Heart right ventricle (tissue), 16 donors: Measurements from ENCODE around the gene CAPN9. TPM values are rescaled to one million over a fixed set of nuclear protein-coding genes. Genes with fewer than 3 reads are reported as not detected.
"Not testable (repeated sequence)": the region's sequence is repeated elsewhere in the genome, so short reads cannot be mapped to it uniquely, and the experiment has no call there.

Experiments used
- ATAC-seq, 8 donors: fragments of 200-7000 bp; cut with Tn5 transposase; one replicate each; pipeline ENCODE4 v1.9.1; 2020; ENCODE audit warnings: mild to moderate bottlenecking in 8 of 8, moderate library complexity in 8 of 8, moderate number of reproducible peaks in 1 of 8
- DNase-seq, 2 donors: peaks; one replicate each; pipeline ENCODE4 v3.0.0-alpha.2; 2020
- H3K27ac ChIP-seq, 10 donors: fragments of 200-600 bp; sonication (generic) in 2 of 10; one replicate each; pipeline versions ENCODE4 v1.5.0 to v1.8.0; 2020 to 2022; ENCODE audit warnings: mild to moderate bottlenecking in 3 of 10
- H3K27me3 ChIP-seq, 7 donors: fragments of 200-600 bp; one replicate each; pipeline ENCODE4 v1.8.0; 2021 to 2022; ENCODE audit warnings: mild to moderate bottlenecking in 2 of 7
- H3K36me3 ChIP-seq, 9 donors: fragments of 200-600 bp; sonication (generic) in 1 of 9; one replicate each; pipeline versions ENCODE4 v1.5.0 to v1.8.0; 2020 to 2022; ENCODE audit warnings: mild to moderate bottlenecking in 2 of 9
- H3K4me1 ChIP-seq, 9 donors: fragments of 200-600 bp; sonication (generic) in 1 of 9; one replicate each; pipeline versions ENCODE4 v1.5.0 to v1.8.0; 2020 to 2022; ENCODE audit warnings: mild to moderate bottlenecking in 4 of 9
- H3K4me3 ChIP-seq, 10 donors: fragments of 200-600 bp; sonication (generic) in 2 of 10; one replicate each; pipeline versions ENCODE4 v1.5.0 to v1.8.0; 2020 to 2022; ENCODE audit warnings: mild to moderate bottlenecking in 7 of 10, moderate library complexity in 2 of 10
- H3K9me3 ChIP-seq, 11 donors: fragments of 200-600 bp in 10 of 11; sonication (generic) in 2 of 11; one replicate each; pipeline versions ENCODE4 v1.5.0 to v1.8.0; 2013 to 2022; ENCODE audit warnings: mild to moderate bottlenecking in 2 of 11, control low read depth in 1 of 11, moderate library complexity in 1 of 11
- WGBS, 2 donors: extraction: QIAGEN DNeasy Blood & Tissue Kit; methylation state at CpG; one replicate each; pipeline ENCODE4 v1.1.7; 2013; ENCODE audit warnings: inconsistent platforms in 1 of 2; 5-methylcytosine and 5-hydroxymethylcytosine counted together
- intact Hi-C, 10 donors: fragments of 100-400 bp; cut with DNase I; formaldehyde crosslinking; loops; one replicate each; pipeline versions ENCODE4 v1.11.1 to v1.14.2; 2022
- polyA plus RNA-seq, 2 donors: library from polyadenylated mRNA; stranded (reverse); fragments of 200-250 nt; gene quantifications; one replicate each; pipeline ENCODE4 v1.2.3, GENCODE V29; 2013
- total RNA-seq, 10 donors: library from RNA; stranded (reverse); fragmentation: NEBNext Ultra II Directional in 3 of 10; extraction: Animal tissue kit (Norgen Biotek cat#: 25700) in 3 of 10; gene quantifications; one replicate each; pipeline versions ENCODE4 v1.2.1 to v1.2.4, GENCODE V29; 2021 to 2023
- TF ChIP-seq, protein P1 (sequence below), 9 donors: fragments of 200-600 bp; sonication (generic) in 2 of 9; IDR thresholded peaks; one replicate each; pipeline versions ENCODE4 v1.5.0 to v1.8.0; 2021 to 2022; ENCODE audit warnings: antibody characterized with exemption in 9 of 9, mild to moderate bottlenecking in 5 of 9, moderate library complexity in 1 of 9
- donor health status: Arrhythmogenic right ventricular cardiomyopathy.
- donor health status: ischemic (EF 13 %, LVEDD 7.1; RV severe dilation, severe dysfunction).
- donor health status: healthy with polysubstance abuse.
- donor health status: DM: no; HTN: yes; CAD: no.
- donor health status: DM: no; HTN: no; CAD: no.
- donor health status: ischemic (EF 25% LVEDD 6.9; RV normal size, moderate dysfunction).
- donor health status: ischemic (EF 25% LVEDD 5.7; RV mildly dilated, moderate dysfunction).
- donor health status: healthy.
- donor health status: DM: yes; HTN: yes; CAD: no.
- donor health status: Ischemic cardiomyopathy.
- donor health status: ischemic (EF 35%, LVEDD 5.7; RV mildly dilated, moderate dysfunction).
- donor health status: nonischemic (EF 11% LVEDD 7.7; RV severe dilation, severe dysfunction).
- donor health status: DM: yes; HTN: yes; CAD: no.
- donor health status: PGD.
- donor health status: ischemic (EF 29% LVEDD 5.4; RV normal size, mild dysfunction).
- donor health status: nonischemic (EF 23%, LVEDD 6.1; RV moderate dilation, normal function).

Gene CAPN9
- total and polyA plus RNA-seq, 12 donors: 0.22 to 0.25 (median 0.24) TPM; not detected in 9

DNA sequence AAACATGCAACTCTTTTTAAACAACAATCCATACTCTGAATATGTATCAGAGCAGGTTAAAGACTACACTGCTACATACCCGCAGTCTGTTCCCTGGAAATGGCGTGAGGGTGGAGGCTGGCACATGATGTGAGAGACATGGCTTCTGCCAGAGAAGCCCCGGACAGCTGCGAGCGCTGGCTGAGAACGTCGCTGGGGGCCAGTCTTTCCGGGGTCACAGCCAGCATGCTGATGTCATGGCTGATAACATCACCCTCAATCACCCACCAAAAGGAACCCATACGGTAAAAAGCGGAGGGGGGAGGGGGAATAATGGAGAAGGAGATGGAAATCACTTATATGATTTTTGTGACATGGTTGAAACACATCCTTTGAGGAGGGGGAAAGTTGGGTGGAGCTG is 92.0 kb downstream of the CAPN9 start:
- WGBS, 2 donors: 70% methylated on average over 10 of the region's 10 CpGs
- ATAC-seq: no peak
- H3K4me3 ChIP-seq: no peak overlapping the region
- no peak for DNase-seq
- peaks cover 0 to 78% (median 37%) of the 10 kb centered on the region in 9 donors for H3K36me3 ChIP-seq
- no peaks in the 10 kb centered on the region for H3K9me3 ChIP-seq
- H3K4me1 ChIP-seq: peaks cover 0 to 27% (median 14%) of the 10 kb centered on the region in 9 donors
- H3K27ac ChIP-seq: peak overlapping the region in 1 of 10 donors; percentile 13
- intact Hi-C loops: no loop called here
- no peaks in the 10 kb centered on the region for H3K27me3 ChIP-seq
- TF ChIP-seq, protein P1, sequence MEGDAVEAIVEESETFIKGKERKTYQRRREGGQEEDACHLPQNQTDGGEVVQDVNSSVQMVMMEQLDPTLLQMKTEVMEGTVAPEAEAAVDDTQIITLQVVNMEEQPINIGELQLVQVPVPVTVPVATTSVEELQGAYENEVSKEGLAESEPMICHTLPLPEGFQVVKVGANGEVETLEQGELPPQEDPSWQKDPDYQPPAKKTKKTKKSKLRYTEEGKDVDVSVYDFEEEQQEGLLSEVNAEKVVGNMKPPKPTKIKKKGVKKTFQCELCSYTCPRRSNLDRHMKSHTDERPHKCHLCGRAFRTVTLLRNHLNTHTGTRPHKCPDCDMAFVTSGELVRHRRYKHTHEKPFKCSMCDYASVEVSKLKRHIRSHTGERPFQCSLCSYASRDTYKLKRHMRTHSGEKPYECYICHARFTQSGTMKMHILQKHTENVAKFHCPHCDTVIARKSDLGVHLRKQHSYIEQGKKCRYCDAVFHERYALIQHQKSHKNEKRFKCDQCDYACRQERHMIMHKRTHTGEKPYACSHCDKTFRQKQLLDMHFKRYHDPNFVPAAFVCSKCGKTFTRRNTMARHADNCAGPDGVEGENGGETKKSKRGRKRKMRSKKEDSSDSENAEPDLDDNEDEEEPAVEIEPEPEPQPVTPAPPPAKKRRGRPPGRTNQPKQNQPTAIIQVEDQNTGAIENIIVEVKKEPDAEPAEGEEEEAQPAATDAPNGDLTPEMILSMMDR (IDR thresholded peaks at IDR 0.05): no peak

DNA sequence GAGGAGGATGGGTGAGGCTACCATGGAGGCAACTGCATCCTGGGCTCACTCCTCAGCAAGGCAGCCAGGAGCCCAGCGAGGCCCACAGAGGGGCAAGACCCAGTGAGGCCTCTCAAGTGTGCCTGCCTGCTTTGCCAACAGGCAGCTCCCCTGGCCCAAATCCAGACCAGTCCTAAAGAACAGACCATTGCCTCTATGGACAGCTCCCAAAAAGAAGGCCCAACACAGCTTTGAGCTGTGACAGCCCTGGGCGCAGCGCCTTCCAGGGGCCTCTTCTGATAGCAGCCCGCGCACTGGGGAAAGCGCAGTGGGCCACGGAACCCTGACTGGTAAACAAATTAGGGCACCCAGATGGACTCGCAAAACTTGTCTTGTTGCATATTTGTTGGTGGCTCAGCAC is 95.6 kb downstream of the CAPN9 start:
- Histone ChIP-seq H3K9me3 (no peaks in the 10 kb centered on the region), H3K27ac (peak overlapping the region in 8 of 10 donors; percentile 20 to 77 (median 58)), H3K36me3 (peaks cover 0 to 75% (median 32%) of the 10 kb centered on the region in 9 donors), H3K27me3 (no peaks in the 10 kb centered on the region), H3K4me3 (no peak overlapping the region), H3K4me1 (peaks cover 2 to 38% (median 12%) of the 10 kb centered on the region in 9 donors)
- intact Hi-C loops: no loop called here
- ATAC-seq (peak; percentile 71 to 96 (median 88)), DNase-seq (peak; percentile 68 to 84)
- 57 to 70% methylated on average over 8 of the region's 8 CpGs for WGBS, 2 donors
- TF ChIP-seq, protein P1 (IDR thresholded peaks at IDR 0.05): no peak

DNA sequence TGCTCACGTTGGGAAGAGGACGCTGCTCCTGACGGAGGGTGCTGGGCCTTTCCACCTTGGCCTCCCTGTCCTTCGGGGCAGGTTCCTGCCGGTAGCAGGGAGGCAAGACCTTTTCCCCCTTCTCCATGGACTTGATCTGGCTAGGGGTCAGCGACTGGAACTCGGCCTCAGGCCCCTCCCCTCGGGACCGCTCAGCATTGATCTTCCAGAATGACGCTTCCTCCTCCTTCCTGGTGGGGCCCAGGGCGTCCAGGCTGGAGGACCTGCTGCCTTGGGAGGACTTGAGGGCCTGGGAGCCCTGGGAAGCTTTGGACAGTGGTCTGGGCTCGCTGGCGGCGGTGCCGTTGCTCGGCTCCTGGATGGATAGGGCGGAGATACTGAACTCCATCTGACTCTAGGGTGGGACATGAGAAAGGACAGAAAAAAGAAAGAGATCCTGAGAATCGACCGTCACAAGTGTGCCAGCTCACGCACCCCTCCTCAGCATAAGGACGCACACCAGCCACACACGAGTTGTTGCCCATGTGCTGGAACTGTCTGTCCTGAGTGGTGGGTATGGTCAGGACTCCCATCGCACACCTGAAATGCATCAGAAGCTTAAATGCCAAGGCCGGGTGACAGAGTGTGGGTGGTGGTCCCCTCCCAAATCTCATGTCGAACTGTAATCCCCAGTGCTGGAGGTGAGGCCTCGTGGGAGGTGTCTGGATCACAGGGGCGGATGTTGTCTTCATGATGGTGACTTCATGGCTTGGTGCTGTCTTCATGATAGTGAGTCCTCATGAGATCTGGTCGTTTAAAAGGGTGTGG is 96.5 kb downstream of the CAPN9 start:
- no peak overlapping the region for H3K4me3 ChIP-seq
- H3K27ac ChIP-seq: peak overlapping the region in 7 of 10 donors; percentile 20 to 77 (median 59)
- TF ChIP-seq, protein P1 (IDR thresholded peaks at IDR 0.05): no peak
- H3K4me1 ChIP-seq: peaks cover 4 to 47% (median 15%) of the 10 kb centered on the region in 9 donors
- intact Hi-C loops: no loop called here
- 88 to 94% methylated on average over 27 to 28 of the region's 28 CpGs for WGBS, 2 donors
- no peak for DNase-seq
- no peaks in the 10 kb centered on the region for H3K9me3 ChIP-seq
- H3K27me3 ChIP-seq: no peaks in the 10 kb centered on the region
- H3K36me3 ChIP-seq: peaks cover 0 to 66% (median 27%) of the 10 kb centered on the region in 9 donors
- ATAC-seq: peak in 1 of 8 donors; percentile 15

DNA sequence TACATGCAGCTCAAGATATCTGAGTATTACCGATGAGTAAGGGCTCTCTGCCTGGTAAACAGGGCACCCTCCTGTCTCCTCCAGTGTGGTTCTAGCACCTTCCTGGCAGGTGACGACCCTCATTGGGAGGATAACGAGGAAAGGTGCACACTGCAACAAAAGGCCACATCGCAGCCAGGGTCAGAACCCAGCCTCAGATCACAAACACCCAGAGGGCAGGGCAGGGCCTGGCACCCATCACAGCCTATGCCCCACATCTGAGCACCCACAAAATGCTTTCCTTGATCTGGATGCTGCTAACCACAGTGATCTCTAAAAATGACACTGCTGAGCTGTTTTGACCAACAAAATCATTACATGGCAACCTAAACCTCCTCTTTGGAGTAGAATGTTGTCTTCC is 97.4 kb downstream of the CAPN9 start:
- no peak overlapping the region for H3K4me3 ChIP-seq
- H3K9me3 ChIP-seq: no peaks in the 10 kb centered on the region
- WGBS, 2 donors: 96 to 99% methylated on average over 4 of the region's 4 CpGs
- H3K27ac ChIP-seq: peak overlapping the region in 1 of 10 donors; percentile 12
- ATAC-seq: no peak
- TF ChIP-seq, protein P1 (IDR thresholded peaks at IDR 0.05): no peak
- no peak for DNase-seq
- H3K36me3 ChIP-seq: peaks cover 0 to 57% (median 21%) of the 10 kb centered on the region in 9 donors
- intact Hi-C loops: no loop called here
- no peaks in the 10 kb centered on the region for H3K27me3 ChIP-seq
- H3K4me1 ChIP-seq: peaks cover 10 to 56% (median 21%) of the 10 kb centered on the region in 9 donors

DNA sequence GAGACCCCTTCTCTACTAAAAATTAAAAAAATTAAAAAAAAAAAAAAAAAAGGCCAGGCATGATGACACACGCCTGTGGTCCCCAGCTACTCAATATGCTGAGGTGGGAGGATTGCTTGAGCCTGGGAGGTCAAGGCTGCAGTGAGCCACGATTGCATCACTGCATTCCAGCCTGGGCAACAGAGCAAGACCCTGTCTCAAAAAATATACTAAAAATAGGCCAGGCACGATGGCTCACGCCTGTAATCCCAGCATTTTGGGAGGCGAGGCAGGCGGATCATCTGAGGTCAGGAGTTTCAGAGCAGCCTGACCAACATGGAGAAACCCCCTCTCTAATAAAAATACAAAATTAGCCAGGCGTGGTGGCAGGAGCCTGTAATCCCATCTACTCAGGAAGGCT is 98.0 kb downstream of the CAPN9 start:
- WGBS, 2 donors: 73 to 77% methylated on average over 7 of the region's 7 CpGs
- ATAC-seq, H3K9me3 ChIP-seq, DNase-seq, H3K4me3 ChIP-seq, intact Hi-C loops, H3K27me3 ChIP-seq, H3K27ac ChIP-seq: not testable (repeated sequence)
- Histone ChIP-seq H3K4me1 (peaks cover 14 to 62% (median 27%) of the 10 kb centered on the region in 9 donors), H3K36me3 (peaks cover 0 to 51% (median 21%) of the 10 kb centered on the region in 9 donors)
